ENCODE measurements around the gene PDLIM1. TPM values are rescaled to one million over a fixed set of nuclear protein-coding genes. Genes with fewer than 3 reads are reported as not detected.

The PDLIM1 gene
- total and polyA plus RNA-seq, 10 of the 15 experiments (the other 5 are each of a cell fraction or from before 2014, with no cell fraction given), result 95.7 to 714 (median 309) TPM

GRCh38 chr10:95276367-95277200, 14.2 kb downstream of the PDLIM1 start (continued):
- TF ChIP-seq ZNF687 (IDR thresholded peaks at IDR 0.05), result no peak
- TF ChIP-seq GABPA (IDR thresholded peaks at IDR 0.05; ENCODE audit: low read depth), result no peak
- TF ChIP-seq FOXK2 (IDR thresholded peaks at IDR 0.05), result no peak

- no peak overlapping the region for H3K4me3 ChIP-seq
- FAIRE-seq (no peak), DNase-seq (ENCODE audit: low read depth, low spot score) (no peak), ATAC-seq (no peak)
- no peak overlapping the region for H3K9ac ChIP-seq (ENCODE audit: control insufficient read depth, insufficient read depth, low read length)
- no peak overlapping the region for H2AFZ ChIP-seq (ENCODE audit: control insufficient read depth, low read depth, low read length)
- peaks cover 93% of the 10 kb centered on the region for H3K79me2 ChIP-seq (ENCODE audit: control insufficient read depth, insufficient read depth, low read length)
- no peak overlapping the region for H3K27ac ChIP-seq (ENCODE audit: control insufficient read depth, insufficient read depth)
- intact Hi-C loops (cut with micrococcal nuclease; ENCODE audit: unreplicated experiment) (no loop called here), in situ Hi-C loops (cut with MboI) (no loop called here)
- WGBS (ENCODE audit: insufficient coverage, insufficient replicate concordance, low lambda C conversion rate, missing lambda C conversion rate), result 95% methylated on average over 1 of the region's 1 CpG
- ChIA-PET SMC1A (ENCODE audit: uncharacterized antibody, unreplicated experiment) (interaction anchor here (0.6 to 14.9 kb wide), 8 partner anchors 11 to 99 kb away, joined by 3 to 313 read pairs (median 4); no protein-coding TSS in a partner anchor), RAD21 (ENCODE audit: unreplicated experiment) (interaction anchor here (0.7 to 1.5 kb wide), 3 partner anchors 30 to 99 kb away, joined by 3 to 9 read pairs (median 4); no protein-coding TSS in a partner anchor), CTCF (interaction anchor here (0.8 to 16.6 kb wide), 6 partner anchors 9 to 29 kb away, joined by 3 to 176 read pairs (median 4); no protein-coding TSS in a partner anchor), POLR2A (interaction anchor here (3.1 kb wide), 1 partner anchor 13 kb away, joined by 14 read pairs; no protein-coding TSS in a partner anchor)
- H3K9me3 ChIP-seq (replicated peaks; ENCODE audit: control insufficient read depth, insufficient read depth, low read length), result no peaks in the 10 kb centered on the region; the same call in 2 of the 3 replicates
- BruUV-seq (replicated peaks), result no TSS peak
- no peak overlapping the region for H3K4me2 ChIP-seq (ENCODE audit: control insufficient read depth, insufficient read depth)
- H3K4me1 ChIP-seq (ENCODE audit: control insufficient read depth, insufficient read depth, low read length), result peaks cover 24% of the 10 kb centered on the region; the same call in 1 of the 2 replicates
- peaks cover 6 to 17% of the 10 kb centered on the region in 2 experiments for H3K36me3 ChIP-seq (ENCODE audit: control insufficient read depth in 2 of 2, insufficient read depth in 2 of 2, low read length in 1 of 2)
- H3K27me3 ChIP-seq (replicated peaks in 1 of 2; ENCODE audit: control insufficient read depth in 2 of 2, insufficient read depth in 2 of 2, low read length in 1 of 2), result no peaks in the 10 kb centered on the region
- H4K20me1 ChIP-seq (ENCODE audit: control insufficient read depth, insufficient read depth), result peaks cover 13% of the 10 kb centered on the region
- no peak for TF ChIP-seq PBX3 (IDR thresholded peaks at IDR 0.05; ENCODE audit: insufficient replicate concordance, low read depth, low read length)
- no peak for TF ChIP-seq E2F4 (IDR thresholded peaks at IDR 0.05; ENCODE audit: low read depth, low read length)
- TF ChIP-seq SUZ12 (IDR thresholded peaks at IDR 0.05; ENCODE audit: unreplicated experiment), result no peak
- no peak for TF ChIP-seq GABPA (IDR thresholded peaks at IDR 0.05; ENCODE audit: low read depth)
- no peak for TF ChIP-seq CEBPZ (IDR thresholded peaks at IDR 0.05; ENCODE audit: low read depth, low read length)
- TF ChIP-seq RCOR1 (conservative IDR thresholded peaks at IDR 0.05; ENCODE audit: low read depth, low read length), result no peak
- no peak for TF ChIP-seq RUNX3 (IDR thresholded peaks at IDR 0.05; ENCODE audit: low read length)
Observed at GRCh38 chr10:95275726-95276366, 15.0 kb downstream of the PDLIM1 start.

All from GM12878 (cell line).